ENCODE results near the gene PEX11G. TPM values are rescaled to one million over a fixed set of nuclear protein-coding genes. Genes with fewer than 3 reads are reported as not detected.
A peak's percentile ranks its signal among the peaks of the same experiment; 100 is the strongest.
"Not testable (repeated sequence)": the region's sequence is repeated elsewhere in the genome, so short reads cannot be mapped to it uniquely, and the experiment has no call there.

The PEX11G gene
- total RNA-seq, 2 experiments from 2014 or later: 0.51 to 1.1 TPM

DNA sequence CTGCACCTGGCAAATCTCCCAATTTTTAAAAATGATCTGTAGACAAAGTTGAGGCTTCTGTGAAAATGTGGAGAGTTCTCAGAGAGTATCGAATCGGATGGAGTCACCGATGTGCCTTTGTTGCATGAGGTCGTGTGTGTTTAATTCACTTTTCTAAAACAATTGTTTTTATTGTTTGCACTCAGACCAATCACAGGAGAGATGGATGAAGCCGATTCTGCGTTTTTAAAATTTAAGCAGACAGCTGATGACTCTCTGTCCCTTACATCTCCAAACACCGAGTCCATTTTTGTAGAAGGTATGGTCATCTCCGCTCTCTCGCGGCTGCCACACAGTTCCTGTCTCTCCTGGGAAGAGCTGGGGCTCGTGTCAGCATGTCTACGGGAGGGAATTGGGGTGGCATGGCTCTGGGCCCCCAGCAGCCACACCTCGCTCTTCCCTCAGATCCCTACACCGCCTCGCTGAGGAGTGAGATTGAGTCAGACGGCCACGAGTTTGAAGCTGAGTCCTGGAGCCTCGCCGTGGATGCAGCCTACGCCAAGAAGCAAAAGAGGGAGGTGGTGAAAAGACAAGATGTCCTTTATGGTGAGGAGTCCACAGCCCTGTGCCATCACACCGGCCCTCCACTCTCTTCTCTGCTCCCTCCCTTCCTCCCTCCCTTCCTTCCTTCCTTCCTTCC lies 47.2 kb downstream of the PEX11G start:
- DNase-seq: no peak
- H3K4me1 Mint-ChIP-seq: peaks cover 3% of the 10 kb centered on the region
- intact Hi-C loops (cut with DNase I, micrococcal nuclease): no loop called here
- H3K27ac Mint-ChIP-seq: no peak overlapping the region
- H3K9me3 Mint-ChIP-seq (ENCODE audit: low read depth): no peaks in the 10 kb centered on the region
- ChIA-PET POLR2A (no interaction called here), CTCF (interaction anchor here (0.9 kb wide), 1 partner anchor 14 kb away, joined by 3 read pairs; no protein-coding TSS in a partner anchor)
- no peak for ATAC-seq
- H3K27me3 Mint-ChIP-seq: no peaks in the 10 kb centered on the region
- H3K4me3 Mint-ChIP-seq: no peak overlapping the region
- peaks cover 21% of the 10 kb centered on the region for H3K36me3 Mint-ChIP-seq (ENCODE audit: low read depth)

DNA sequence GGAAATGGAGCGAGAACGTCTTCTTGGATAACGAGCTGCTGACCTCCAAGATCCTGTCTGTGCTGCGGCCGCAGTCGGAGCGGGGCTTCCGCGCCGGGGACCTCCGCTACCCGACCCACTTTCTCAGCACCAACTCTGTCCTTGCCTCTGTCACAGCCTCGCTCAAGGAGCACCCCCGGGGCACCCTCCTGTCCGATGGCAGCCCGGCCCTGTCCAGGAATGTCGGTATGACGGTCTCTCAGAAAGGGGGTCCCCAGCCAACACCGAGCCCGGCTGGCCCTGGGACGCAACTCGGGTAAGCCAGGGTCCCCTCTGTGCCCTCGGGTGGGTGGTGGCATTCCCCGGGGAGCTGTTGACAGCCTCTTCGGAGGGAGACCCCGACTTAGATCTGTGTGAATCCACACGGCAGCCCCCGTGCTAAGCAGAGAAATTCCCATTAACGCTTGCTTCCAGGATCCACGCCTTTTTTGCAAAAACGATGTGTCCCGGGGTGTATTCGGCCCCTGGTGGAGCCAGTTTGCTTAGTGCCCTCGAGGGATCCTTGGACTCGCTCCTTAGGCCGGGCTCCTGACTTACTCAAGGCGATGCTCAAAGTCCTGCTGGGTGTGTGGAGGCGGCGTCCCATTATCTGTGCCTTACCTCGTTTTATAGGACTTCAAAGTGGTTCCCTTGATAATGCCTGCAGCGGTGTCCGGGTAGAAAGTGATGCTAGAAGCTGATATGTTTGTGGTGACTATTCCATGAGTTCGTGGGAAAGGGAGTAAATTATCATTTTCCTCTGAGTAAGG lies 48.5 kb downstream of the PEX11G start:
- ATAC-seq: no peak
- H3K36me3 Mint-ChIP-seq (ENCODE audit: low read depth): peaks cover 21% of the 10 kb centered on the region
- peaks cover 8% of the 10 kb centered on the region for H3K4me1 Mint-ChIP-seq
- ChIA-PET POLR2A (no interaction called here), CTCF (no interaction called here)
- intact Hi-C loops (cut with DNase I, micrococcal nuclease): no loop called here
- H3K27me3 Mint-ChIP-seq: no peaks in the 10 kb centered on the region
- H3K9me3 Mint-ChIP-seq (ENCODE audit: low read depth): no peaks in the 10 kb centered on the region
- H3K4me3 Mint-ChIP-seq: no peak overlapping the region
- H3K27ac Mint-ChIP-seq: peak overlapping the region; percentile 37
- no peak for DNase-seq

DNA sequence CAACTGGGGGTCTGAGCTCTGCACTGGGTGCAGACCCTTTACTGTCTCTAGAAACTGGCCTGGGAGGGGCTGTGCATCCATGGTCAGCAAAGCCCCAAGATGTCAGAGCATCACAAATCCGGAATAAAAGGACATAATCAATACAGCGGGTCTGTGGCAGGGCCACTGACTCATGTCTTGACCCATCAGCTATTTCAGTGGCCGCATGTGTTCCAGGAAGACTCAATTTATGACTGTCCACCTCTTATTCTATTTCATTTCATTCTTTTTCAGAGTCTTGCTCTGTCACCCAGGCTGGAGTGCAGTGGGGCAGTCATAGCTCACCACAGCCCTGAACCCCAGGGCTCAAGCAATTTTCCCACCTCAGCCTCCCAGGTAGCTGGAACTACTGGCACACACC lies 53.2 kb downstream of the PEX11G start:
- intact Hi-C loops (cut with DNase I, micrococcal nuclease): no loop called here
- ATAC-seq: no peak
- Mint-ChIP-seq H3K36me3 (ENCODE audit: low read depth) (peaks cover 5% of the 10 kb centered on the region), H3K4me3 (no peak overlapping the region), H3K27ac (peak overlapping the region; percentile 77), H3K9me3 (ENCODE audit: low read depth) (no peaks in the 10 kb centered on the region), H3K27me3 (no peaks in the 10 kb centered on the region), H3K4me1 (peaks cover 13% of the 10 kb centered on the region)
- DNase-seq: no peak
- ChIA-PET CTCF (no interaction called here), POLR2A (no interaction called here)

DNA sequence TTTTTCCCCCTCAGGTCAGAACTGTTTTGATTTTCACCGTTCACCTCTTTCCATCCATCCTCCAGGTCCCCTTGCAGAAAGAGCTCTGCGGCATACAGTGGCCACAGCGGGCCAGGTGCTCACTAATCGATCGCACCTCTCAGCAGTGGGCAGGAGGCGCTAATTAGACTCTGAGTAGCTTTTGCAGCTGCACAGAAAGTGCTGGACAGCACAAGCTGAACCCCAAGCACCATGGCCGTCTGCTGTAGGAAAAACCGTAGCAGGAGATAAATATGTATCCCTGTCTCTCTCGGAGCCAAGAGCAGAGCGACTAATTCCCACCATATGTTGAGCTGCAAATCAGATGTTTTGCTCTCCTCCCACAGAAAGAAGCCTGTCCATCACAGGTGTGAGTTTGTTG lies 54.4 kb downstream of the PEX11G start:
- peaks cover 5% of the 10 kb centered on the region for H3K36me3 Mint-ChIP-seq (ENCODE audit: low read depth)
- no peaks in the 10 kb centered on the region for H3K9me3 Mint-ChIP-seq (ENCODE audit: low read depth)
- H3K4me3 Mint-ChIP-seq: no peak overlapping the region
- POLR2A ChIA-PET: no interaction called here
- H3K4me1 Mint-ChIP-seq: peaks cover 13% of the 10 kb centered on the region
- intact Hi-C loops (cut with DNase I, micrococcal nuclease): no loop called here
- no peak for ATAC-seq
- H3K27ac Mint-ChIP-seq: peak overlapping the region; percentile 13
- H3K27me3 Mint-ChIP-seq: no peaks in the 10 kb centered on the region
- DNase-seq: no peak
- CTCF ChIA-PET: no interaction called here

DNA sequence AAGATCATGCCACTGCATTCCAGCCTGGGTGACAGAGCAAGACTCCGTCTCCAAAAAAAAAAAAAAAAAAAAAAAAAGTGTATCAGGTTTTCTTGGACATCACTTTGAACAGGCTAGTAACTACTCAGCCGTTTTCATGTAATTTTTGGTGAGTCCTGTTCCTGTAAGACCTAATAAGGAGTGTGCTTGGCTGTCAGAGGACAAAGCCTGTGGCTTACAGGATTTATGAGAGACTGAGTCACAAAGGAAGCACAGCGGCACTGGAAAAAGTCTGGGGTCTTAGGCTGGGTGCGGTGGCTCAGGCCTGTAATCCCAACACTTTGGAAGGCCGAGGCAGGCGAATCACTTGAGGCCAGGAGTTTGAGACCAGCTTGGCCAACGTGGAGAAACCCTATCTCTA lies 55.4 kb downstream of the PEX11G start:
- POLR2A ChIA-PET; intact Hi-C loops (cut with DNase I, micrococcal nuclease); H3K36me3 Mint-ChIP-seq (ENCODE audit: low read depth); DNase-seq; H3K27ac Mint-ChIP-seq; ATAC-seq; H3K27me3 Mint-ChIP-seq; H3K9me3 Mint-ChIP-seq (ENCODE audit: low read depth); H3K4me3 Mint-ChIP-seq; CTCF ChIA-PET: not testable (repeated sequence)
- peaks cover 19% of the 10 kb centered on the region for H3K4me1 Mint-ChIP-seq

DNA sequence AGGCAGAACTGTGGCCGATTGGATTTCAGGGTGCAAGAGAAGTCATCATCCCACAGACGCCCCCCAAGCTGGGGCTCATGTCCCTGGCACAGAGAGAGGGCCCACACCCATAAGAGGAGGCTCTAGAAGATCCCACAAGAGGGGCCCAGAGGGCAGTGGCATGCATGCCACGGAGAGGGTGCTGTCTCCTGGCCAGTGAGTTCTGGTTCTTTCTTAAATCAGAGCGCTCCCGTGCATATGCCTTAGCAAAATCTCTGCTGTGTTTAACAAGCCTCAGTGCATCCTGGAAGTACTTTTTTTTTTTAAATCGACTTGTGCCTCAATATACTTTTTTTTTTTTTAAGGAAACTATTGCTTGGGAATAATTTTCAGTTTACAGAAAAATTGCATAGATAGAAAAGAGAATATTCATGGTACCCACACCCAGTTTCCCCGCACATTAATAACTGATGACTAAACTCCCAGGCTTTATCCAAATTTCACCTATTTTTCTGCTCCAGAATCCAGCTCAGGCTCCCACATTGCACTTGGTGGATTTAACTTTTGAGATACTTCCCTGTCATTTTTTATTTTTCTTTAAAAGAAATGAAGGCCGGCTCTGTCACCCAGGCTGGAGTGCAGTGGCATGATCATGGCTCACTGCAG lies 59.1 kb downstream of the PEX11G start:
- intact Hi-C loops (cut with DNase I, micrococcal nuclease): no loop called here
- peaks cover 1% of the 10 kb centered on the region for H3K36me3 Mint-ChIP-seq (ENCODE audit: low read depth)
- no peaks in the 10 kb centered on the region for H3K27me3 Mint-ChIP-seq
- ATAC-seq: no peak
- peaks cover 40% of the 10 kb centered on the region for H3K4me1 Mint-ChIP-seq
- ChIA-PET POLR2A (interaction anchor here (0.5 kb wide), 1 partner anchor 50 kb away, joined by 5 read pairs; no protein-coding TSS in a partner anchor), CTCF (no interaction called here)
- H3K27ac Mint-ChIP-seq: peak overlapping the region; percentile 42
- no peak overlapping the region for H3K4me3 Mint-ChIP-seq
- H3K9me3 Mint-ChIP-seq (ENCODE audit: low read depth): no peaks in the 10 kb centered on the region
- DNase-seq: no peak

DNA sequence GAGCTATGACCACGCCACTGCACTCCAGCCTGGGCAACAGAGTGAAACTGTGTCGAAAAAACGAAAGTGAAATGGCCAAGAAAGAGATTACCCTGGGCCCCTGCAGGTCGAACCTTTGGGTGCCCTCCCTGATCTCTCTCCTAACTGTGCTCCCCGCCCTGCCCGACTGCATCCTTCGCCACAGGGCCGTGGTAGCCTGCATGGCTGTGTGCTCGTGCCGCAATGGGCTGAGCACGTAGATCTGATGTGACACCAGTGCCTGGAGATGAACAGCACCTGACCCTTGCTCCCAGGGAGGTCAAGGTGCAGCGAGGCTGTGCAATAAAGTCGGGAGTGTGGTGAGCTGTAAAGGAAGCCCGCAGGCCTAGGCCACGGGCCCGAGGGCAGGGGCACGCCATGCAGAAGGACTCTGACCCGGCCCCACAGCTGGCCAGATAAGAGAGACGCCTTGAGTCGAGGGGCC lies 60.2 kb downstream of the PEX11G start:
- intact Hi-C loops (cut with DNase I, micrococcal nuclease): loop anchor here in 1 of 2 experiments (1.0 kb wide), 1 partner anchor 41 kb away; no protein-coding TSS in a partner anchor
- Mint-ChIP-seq H3K4me3 (no peak overlapping the region), H3K9me3 (ENCODE audit: low read depth) (no peaks in the 10 kb centered on the region), H3K27ac (peak overlapping the region; percentile 67), H3K4me1 (peaks cover 40% of the 10 kb centered on the region), H3K36me3 (ENCODE audit: low read depth) (peaks cover 2% of the 10 kb centered on the region), H3K27me3 (no peaks in the 10 kb centered on the region)
- ChIA-PET POLR2A (interaction anchor here (1.1 kb wide), 1 partner anchor 33 kb away, joined by 4 read pairs; no protein-coding TSS in a partner anchor), CTCF (interaction anchor here (1.1 kb wide), 1 partner anchor 48 kb away, joined by 3 read pairs; no protein-coding TSS in a partner anchor)
- ATAC-seq (no peak), DNase-seq (no peak)

DNA sequence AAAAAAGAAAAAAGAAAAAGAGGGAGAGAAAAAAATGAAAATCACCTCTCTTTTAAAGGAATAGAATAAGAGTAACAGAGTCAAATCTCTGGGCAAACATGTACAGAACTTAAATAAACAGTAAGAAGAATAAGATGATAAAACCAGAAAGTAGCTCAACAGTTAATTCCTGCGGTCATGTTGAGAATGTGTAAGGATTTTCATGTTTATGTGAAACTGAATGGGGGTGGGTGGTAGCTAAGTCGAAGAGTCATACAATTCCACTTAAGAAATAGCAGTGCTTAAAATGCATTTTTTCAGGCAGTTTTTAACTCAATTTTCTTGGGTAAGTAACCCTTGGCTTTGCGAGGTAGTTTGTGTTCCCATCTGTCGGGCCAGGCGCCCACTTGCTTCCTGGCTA lies 60.9 kb downstream of the PEX11G start:
- intact Hi-C loops (cut with DNase I, micrococcal nuclease): loop anchor here in 1 of 2 experiments (1.0 kb wide), 1 partner anchor 41 kb away; no protein-coding TSS in a partner anchor
- Mint-ChIP-seq H3K27me3 (no peaks in the 10 kb centered on the region), H3K4me3 (no peak overlapping the region), H3K4me1 (peaks cover 40% of the 10 kb centered on the region), H3K9me3 (ENCODE audit: low read depth) (no peaks in the 10 kb centered on the region), H3K27ac (peak overlapping the region; percentile 67), H3K36me3 (ENCODE audit: low read depth) (peaks cover 6% of the 10 kb centered on the region)
- peak; percentile 50 for ATAC-seq
- ChIA-PET POLR2A (interaction anchor here (0.6 to 1.1 kb wide), 2 partner anchors 30 to 33 kb away, joined by 3 to 4 read pairs; no protein-coding TSS in a partner anchor), CTCF (interaction anchor here (0.6 to 1.1 kb wide), 4 partner anchors 14 to 253 kb away, joined by 3 read pairs; partner anchors contain the start of gene TRAPPC5)
- DNase-seq: no peak

DNA sequence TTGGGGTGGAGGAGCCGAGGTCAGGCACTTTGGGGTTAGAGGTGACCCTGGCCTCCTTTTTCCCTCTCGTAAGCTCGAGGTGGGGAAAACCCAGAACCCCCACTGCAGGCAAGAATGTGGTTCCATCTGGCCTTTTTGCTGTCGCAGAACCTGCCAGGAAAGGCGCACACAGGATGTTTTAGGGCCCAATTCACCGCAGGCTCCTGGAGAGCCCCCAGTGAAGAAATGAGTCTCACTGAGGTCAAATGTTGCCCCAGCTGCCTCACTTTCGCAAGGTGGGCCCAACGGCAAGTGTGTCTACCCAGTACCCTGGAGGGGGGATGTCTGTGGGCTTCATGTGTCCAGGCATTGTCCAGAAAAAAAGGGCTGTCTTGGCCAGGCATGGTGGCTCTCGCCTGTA lies 61.8 kb downstream of the PEX11G start:
- ChIA-PET POLR2A (no interaction called here), CTCF (interaction anchor here (0.6 kb wide), 1 partner anchor 17 kb away, joined by 5 read pairs; no protein-coding TSS in a partner anchor)
- ATAC-seq: peak; percentile 67
- DNase-seq: peak; percentile 63
- Mint-ChIP-seq H3K27me3 (no peaks in the 10 kb centered on the region), H3K36me3 (ENCODE audit: low read depth) (peaks cover 12% of the 10 kb centered on the region), H3K4me1 (peaks cover 38% of the 10 kb centered on the region), H3K4me3 (peak overlapping the region; percentile 26), H3K9me3 (ENCODE audit: low read depth) (no peaks in the 10 kb centered on the region), H3K27ac (peak overlapping the region; percentile 67)
- intact Hi-C loops (cut with DNase I, micrococcal nuclease): no loop called here

All from activated CD4-positive, alpha-beta T cell treated with anti-CD3 and anti-CD28 coated beads for 36 hours (primary cell).